Upper lobe of right lung (tissue), 1 donor: ENCODE results near the gene MYL5. TPM values are rescaled to one million over a fixed set of nuclear protein-coding genes. Genes with fewer than 3 reads are reported as not detected.

Source experiments
- ATAC-seq: fragments of 200-7000 bp; cut with Tn5 transposase; one replicate; pipeline ENCODE4 v1.9.1; 2020; ENCODE audit warnings: mild to moderate bottlenecking, moderate library complexity
- DNase-seq: peaks from one replicate; pipeline ENCODE4 v3.0.0-alpha.2; 2020
- H3K27ac ChIP-seq: fragments of 200-600 bp; one replicate; pipeline ENCODE4 v1.8.0; 2022
- H3K27me3 ChIP-seq: fragments of 200-600 bp; one replicate; pipeline ENCODE4 v1.8.0; 2022; ENCODE audit warnings: mild to moderate bottlenecking
- H3K36me3 ChIP-seq: fragments of 200-600 bp; one replicate; pipeline ENCODE4 v1.8.0; 2022
- H3K4me1 ChIP-seq: fragments of 200-600 bp; one replicate; pipeline ENCODE4 v1.8.0; 2022
- H3K4me3 ChIP-seq: fragments of 200-600 bp; one replicate; pipeline ENCODE4 v1.8.0; 2022; ENCODE audit warnings: mild to moderate bottlenecking
- H3K9me3 ChIP-seq: fragments of 200-600 bp; one replicate; pipeline ENCODE4 v1.8.0; 2022
- CTCF ChIP-seq: fragments of 200-600 bp; IDR thresholded peaks from one replicate; pipeline ENCODE4 v1.8.0; 2022; ENCODE audit warnings: antibody characterized with exemption
- intact Hi-C: fragments of 100-400 bp; cut with DNase I; formaldehyde crosslinking; loops from one replicate; pipeline ENCODE4 v1.11.0; 2022
- total RNA-seq: library from RNA; stranded (reverse); fragmentation: NEBNext Ultra II Directional; extraction: Animal tissue kit (Norgen Biotek cat#: 25700); gene quantifications from one replicate; pipeline ENCODE4 v1.2.1, GENCODE V29; 2021
- donor health status: DM: no; HTN: yes; CAD: no; lungs with severe emphysema.

MYL5 gene
- total RNA-seq, 1 donor from 2014 or later, result 9.7 TPM

GRCh38 chr4:646460-646859 lies 27.9 kb upstream of the MYL5 start:
- H3K27ac ChIP-seq, result no peak overlapping the region
- intact Hi-C loops, result no loop called here
- no peaks in the 10 kb centered on the region for H3K4me1 ChIP-seq
- DNase-seq, result no peak
- H3K4me3 ChIP-seq, result no peak overlapping the region
- TF ChIP-seq CTCF, result no peak
- H3K27me3 ChIP-seq, result peaks cover 27% of the 10 kb centered on the region
- ATAC-seq, result peak; percentile 50
- H3K9me3 ChIP-seq, result no peaks in the 10 kb centered on the region
- no peaks in the 10 kb centered on the region for H3K36me3 ChIP-seq

GRCh38 chr4:647481-647880 lies 26.9 kb upstream of the MYL5 start:
- Histone ChIP-seq H3K27ac (no peak overlapping the region), H3K4me3 (no peak overlapping the region), H3K4me1 (no peaks in the 10 kb centered on the region), H3K36me3 (no peaks in the 10 kb centered on the region), H3K27me3 (peaks cover 24% of the 10 kb centered on the region), H3K9me3 (no peaks in the 10 kb centered on the region)
- TF ChIP-seq CTCF, result no peak
- DNase-seq (no peak), ATAC-seq (no peak)
- intact Hi-C loops, result no loop called here

- no peak for DNase-seq
- no peak overlapping the region for H3K4me3 ChIP-seq
- peaks cover 24% of the 10 kb centered on the region for H3K27me3 ChIP-seq
- no peaks in the 10 kb centered on the region for H3K4me1 ChIP-seq
- H3K36me3 ChIP-seq, result no peaks in the 10 kb centered on the region
- H3K27ac ChIP-seq, result no peak overlapping the region
- intact Hi-C loops, result no loop called here
- no peaks in the 10 kb centered on the region for H3K9me3 ChIP-seq
- ATAC-seq, result peak; percentile 3
- TF ChIP-seq CTCF, result no peak
Measured at GRCh38 chr4:648579-649292, 25.6 kb upstream of the MYL5 start.

- DNase-seq, result no peak
- ATAC-seq, result no peak
- peaks cover 24% of the 10 kb centered on the region for H3K27me3 ChIP-seq
Measured at GRCh38 chr4:649293-649625, 25.1 kb upstream of the MYL5 start.

GRCh38 chr4:649751-650310 lies 24.5 kb upstream of the MYL5 start:
- Histone ChIP-seq H3K27me3 (peaks cover 24% of the 10 kb centered on the region), H3K4me3 (no peak overlapping the region), H3K36me3 (no peaks in the 10 kb centered on the region), H3K9me3 (no peaks in the 10 kb centered on the region), H3K4me1 (no peaks in the 10 kb centered on the region), H3K27ac (no peak overlapping the region)
- ATAC-seq (no peak), DNase-seq (no peak)
- intact Hi-C loops, result no loop called here
- TF ChIP-seq CTCF, result no peak

More at GRCh38 chr4:649293-649625, 25.1 kb upstream of the MYL5 start:
- H3K27ac ChIP-seq, result no peak overlapping the region
- no peaks in the 10 kb centered on the region for H3K4me1 ChIP-seq
- intact Hi-C loops, result no loop called here
- no peaks in the 10 kb centered on the region for H3K9me3 ChIP-seq
- TF ChIP-seq CTCF, result no peak
- no peaks in the 10 kb centered on the region for H3K36me3 ChIP-seq
- no peak overlapping the region for H3K4me3 ChIP-seq

- H3K27me3 ChIP-seq, result peaks cover 29% of the 10 kb centered on the region
- H3K4me1 ChIP-seq, result no peaks in the 10 kb centered on the region
- TF ChIP-seq CTCF, result no peak
- no peaks in the 10 kb centered on the region for H3K36me3 ChIP-seq
- intact Hi-C loops, result no loop called here
- ATAC-seq (no peak), DNase-seq (no peak)
- no peak overlapping the region for H3K27ac ChIP-seq
- no peaks in the 10 kb centered on the region for H3K9me3 ChIP-seq
- no peak overlapping the region for H3K4me3 ChIP-seq
Measured at GRCh38 chr4:650461-650860, 23.9 kb upstream of the MYL5 start.
